Activated naive CD4-positive, alpha-beta T cell treated with Interleukin-2 at 50 U/mL for 16 hours (primary cell): ENCODE data around the gene RPS6KC1.
"Not testable (repeated sequence)": the region's sequence is repeated elsewhere in the genome, so short reads cannot be mapped to it uniquely, and the experiment has no call there.

Source experiments
- DNase-seq: peaks from one replicate; pipeline ENCODE4 v3.0.0-alpha.2; 2020

RPS6KC1 gene, protein sequence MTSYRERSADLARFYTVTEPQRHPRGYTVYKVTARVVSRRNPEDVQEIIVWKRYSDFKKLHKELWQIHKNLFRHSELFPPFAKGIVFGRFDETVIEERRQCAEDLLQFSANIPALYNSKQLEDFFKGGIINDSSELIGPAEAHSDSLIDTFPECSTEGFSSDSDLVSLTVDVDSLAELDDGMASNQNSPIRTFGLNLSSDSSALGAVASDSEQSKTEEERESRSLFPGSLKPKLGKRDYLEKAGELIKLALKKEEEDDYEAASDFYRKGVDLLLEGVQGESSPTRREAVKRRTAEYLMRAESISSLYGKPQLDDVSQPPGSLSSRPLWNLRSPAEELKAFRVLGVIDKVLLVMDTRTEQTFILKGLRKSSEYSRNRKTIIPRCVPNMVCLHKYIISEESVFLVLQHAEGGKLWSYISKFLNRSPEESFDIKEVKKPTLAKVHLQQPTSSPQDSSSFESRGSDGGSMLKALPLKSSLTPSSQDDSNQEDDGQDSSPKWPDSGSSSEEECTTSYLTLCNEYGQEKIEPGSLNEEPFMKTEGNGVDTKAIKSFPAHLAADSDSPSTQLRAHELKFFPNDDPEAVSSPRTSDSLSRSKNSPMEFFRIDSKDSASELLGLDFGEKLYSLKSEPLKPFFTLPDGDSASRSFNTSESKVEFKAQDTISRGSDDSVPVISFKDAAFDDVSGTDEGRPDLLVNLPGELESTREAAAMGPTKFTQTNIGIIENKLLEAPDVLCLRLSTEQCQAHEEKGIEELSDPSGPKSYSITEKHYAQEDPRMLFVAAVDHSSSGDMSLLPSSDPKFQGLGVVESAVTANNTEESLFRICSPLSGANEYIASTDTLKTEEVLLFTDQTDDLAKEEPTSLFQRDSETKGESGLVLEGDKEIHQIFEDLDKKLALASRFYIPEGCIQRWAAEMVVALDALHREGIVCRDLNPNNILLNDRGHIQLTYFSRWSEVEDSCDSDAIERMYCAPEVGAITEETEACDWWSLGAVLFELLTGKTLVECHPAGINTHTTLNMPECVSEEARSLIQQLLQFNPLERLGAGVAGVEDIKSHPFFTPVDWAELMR

DNA sequence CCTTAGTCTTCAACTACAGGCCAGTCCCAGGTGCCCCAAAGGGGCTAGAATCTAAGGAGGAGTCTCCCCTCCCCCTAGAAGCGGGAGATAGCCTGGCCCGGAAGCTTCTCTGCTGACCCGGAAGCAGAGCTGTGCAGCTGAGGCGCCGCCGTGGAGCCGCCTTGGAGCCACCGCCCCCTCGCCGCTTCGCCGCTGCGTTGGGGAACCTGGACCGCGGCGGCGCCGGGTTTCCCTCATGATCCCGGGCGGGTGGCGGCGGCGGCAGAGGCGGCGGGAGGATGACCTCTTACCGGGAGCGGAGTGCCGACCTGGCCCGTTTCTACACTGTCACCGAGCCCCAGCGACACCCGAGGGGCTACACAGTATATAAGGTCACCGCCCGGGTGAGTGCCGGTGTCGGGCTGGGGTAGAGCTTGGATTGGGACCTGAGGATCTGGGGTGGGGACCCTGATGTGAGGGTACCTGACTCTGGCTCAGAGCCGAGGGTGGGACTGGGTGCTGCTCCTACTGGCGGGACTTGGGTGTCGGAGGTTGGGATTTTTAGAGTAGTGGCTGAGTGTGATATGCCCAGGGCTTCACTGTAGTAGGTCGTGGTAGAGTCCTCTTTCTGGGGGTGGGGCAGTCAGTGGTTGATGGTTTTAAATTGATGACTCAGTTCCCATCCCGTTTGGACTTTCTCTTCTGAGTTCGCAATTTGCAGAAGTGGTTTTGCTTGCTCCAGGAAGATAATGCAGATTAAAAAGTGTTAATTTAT, at the start of gene RPS6KC1:
TSS of gene RPS6KC1 (plus strand) at position 115 of the 754 bp plus-strand sequence. CDS start at position 279, 164 bp downstream.
- peak; percentile 88 for DNase-seq

DNA sequence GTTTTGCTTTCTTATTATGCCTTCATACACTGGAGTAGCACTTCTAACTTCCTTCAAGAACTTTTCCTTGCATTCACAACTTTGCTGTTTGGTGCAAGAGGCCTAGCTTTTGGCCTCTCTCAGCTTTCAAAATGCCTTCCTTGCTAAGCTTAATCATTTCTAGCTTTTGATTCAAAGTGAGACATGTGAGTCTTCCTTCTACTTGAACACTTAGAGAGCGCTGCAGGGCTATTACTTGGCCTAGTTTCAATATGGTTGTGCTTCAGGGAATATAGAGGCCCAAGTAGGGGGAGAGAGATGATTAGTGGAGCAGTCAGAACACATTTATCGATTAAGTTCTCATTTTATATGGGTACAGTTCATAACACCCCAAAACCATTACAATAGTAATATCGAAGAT, 47.8 kb upstream of the RPS6KC1 start:
- DNase-seq: no peak

DNA sequence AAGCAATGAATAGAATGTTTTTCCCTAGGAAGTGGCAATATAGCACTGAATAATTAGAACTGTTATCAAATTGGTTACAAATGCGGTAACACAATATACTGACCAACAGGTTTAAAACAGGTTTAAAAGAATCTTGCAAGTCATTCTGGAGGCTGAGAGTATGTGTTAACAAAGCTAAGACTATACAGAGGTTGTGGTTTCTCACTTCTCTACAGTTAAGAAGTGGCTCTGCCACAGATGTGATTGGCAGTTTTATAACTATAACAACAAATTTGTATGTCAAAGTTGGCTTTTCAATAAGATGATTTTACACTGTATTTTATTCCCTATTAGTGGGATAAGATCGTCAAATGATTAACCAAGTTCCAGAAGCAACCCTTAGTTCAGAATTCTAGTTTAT, 42.5 kb upstream of the RPS6KC1 start:
- no peak for DNase-seq

DNA sequence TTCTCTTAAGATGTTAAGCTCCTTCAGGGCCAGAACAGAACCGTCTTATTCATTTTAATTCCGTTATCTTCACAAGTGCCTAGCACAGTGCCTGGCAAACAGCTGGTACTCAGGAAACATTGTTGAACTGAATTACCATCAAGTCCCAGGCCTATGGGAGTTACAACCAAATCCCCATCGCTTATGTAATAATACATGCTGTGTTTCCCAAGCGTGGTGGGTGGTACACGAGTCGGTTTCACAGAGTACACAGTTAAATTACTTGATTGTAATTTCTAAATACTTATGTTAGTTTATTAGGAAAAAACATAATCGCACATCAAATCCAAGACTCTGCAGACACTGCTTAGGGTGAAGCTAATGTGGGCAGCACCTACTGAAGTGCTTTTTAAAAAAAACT, 36.4 kb upstream of the RPS6KC1 start:
- no peak for DNase-seq

DNA sequence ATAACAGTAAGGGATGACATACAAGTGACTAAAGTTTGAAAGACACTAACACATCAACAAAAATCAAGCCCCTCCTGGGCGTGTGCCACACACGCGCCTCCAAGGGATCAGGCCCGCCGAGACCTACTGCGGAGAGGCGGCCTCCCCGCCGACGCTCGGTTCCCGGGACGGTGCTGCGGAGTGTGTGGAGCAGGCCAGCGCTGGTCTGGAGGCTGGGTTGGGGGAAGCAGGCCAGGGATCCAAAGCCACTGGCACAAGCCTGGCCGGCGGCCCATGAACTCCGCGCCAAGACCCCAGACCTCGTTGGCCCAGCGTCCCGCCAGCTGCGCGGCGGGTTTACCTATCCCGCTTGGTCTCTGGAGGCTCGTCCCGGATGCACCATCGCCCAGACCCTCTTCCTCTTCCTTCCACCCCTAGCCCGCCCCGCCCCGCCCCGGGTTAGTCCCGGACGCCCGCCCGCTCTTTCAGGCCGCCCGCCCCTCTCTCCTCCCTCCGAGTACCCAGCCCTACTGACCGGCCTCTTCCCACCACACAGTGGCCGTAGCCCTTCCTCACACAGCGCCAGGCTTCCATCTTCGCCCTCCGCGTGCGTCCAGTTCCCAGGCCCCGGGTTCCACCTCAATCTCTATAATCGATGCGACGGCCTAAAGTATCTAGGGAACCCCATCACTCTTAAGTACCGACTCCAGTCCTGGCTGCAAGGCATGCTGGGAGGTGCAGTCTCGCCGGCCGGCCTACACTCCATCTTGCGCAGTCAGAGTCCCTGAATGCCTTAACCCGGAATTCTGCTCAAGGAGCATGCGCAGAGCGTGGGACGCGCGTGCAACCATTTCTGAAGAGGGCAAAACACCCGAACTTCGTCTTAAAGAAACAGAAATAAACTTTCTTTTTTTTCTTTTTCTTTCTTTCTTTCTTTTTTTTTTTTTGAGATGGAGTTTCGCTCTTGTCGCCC, 35.7 kb upstream of the RPS6KC1 start, which contains the start of gene ANGEL2:
TSS of gene ANGEL2 (minus strand) at position 769 of the 952 bp plus-strand sequence. CDS start at position 573, 196 bp downstream.
- DNase-seq: peak; percentile 97

DNA sequence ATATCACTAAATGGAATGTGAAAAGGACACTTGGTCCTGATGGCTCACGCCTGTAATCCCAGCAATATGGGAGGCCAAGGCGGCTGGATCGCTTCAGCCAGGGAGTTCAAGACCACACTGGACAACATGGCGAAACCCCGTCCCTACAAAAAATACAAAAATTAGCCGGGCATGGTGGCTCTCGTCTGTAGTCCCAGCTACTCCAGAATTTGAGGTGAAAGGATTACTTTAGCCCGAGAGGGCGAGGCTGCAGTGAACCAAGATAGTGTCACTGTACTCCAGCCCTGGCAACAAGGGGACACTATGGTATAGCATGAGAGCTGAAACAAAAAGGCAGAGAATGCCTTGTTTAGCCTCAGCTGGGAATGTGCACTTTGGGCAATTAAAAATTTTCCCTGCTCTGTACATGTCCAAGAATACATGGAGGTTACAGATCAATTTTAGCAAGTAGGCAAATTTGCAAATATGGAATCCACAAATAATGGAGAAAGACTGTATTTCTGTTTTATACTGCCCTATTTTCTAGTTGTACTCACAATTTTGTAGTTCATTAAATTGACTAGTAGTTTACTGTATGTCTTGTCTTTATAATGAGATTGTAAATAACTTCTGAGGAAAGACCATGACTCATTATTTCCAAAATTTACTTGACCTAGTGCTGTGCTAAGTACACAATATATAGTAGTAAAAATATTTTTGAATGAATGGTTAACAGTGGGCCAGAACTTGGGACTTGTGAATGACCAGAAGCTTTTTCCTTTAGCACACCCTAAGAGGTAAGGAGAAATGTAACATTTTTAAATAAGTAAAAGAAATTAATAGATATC, 33.4 kb upstream of the RPS6KC1 start:
- DNase-seq: no peak

DNA sequence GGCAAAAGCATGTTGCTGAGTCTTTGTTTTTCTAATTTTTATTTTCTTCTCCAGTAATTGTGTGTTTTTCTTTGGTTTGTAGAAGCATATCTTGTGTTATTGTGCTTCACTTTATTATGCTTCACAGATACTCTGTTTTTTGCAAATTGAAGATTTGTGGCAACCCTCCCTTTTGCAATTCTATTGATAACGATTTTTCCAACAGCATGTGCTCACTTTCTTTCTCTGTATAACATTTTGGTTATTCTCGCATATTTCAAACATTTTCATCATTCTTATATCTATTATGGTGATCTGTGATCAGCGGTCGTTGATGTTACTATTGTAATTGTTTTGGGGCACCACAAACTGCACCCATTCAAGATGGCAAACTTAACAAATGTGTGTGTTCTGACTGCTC, 31.6 kb upstream of the RPS6KC1 start:
- DNase-seq: no peak

DNA sequence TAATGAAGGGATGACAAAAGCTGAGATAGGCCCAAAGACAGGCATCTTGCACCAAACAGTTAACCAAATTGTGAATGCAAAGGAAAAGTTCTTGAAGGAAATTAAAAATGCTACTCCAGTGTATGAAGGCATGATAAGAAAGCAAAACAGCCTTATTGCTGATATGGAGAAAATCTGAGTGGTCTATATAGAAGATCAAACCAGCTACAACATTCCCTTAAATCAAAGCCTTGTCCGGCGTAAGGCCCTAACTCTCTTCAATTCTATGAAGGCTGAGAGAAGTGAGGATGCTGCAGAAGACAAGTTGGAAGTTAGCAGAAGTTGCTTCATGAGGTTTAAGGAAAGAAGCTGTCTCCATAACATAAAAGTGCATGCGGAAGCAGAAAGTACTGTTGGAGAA, 31.0 kb upstream of the RPS6KC1 start:
- no peak for DNase-seq

DNA sequence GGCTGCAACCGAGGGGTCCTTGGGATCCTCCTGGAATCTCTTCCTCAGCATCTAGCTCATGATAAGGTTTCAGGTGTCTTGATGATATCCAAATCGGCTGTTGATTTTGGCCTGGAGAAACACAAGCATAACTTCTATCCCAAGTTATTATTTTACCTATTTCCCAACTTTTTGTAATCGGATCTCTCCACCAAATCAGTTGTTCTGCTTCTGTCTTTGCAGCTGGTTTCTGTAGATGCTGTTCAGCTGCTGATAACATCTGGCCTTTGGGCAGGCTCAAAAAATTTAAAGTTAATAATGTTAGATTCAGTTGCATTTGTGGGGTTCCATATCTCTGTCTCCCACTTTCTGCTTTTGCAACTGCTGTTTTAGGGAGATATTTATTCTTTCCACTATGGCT, 24.0 kb upstream of the RPS6KC1 start:
- DNase-seq: not testable (repeated sequence)

DNA sequence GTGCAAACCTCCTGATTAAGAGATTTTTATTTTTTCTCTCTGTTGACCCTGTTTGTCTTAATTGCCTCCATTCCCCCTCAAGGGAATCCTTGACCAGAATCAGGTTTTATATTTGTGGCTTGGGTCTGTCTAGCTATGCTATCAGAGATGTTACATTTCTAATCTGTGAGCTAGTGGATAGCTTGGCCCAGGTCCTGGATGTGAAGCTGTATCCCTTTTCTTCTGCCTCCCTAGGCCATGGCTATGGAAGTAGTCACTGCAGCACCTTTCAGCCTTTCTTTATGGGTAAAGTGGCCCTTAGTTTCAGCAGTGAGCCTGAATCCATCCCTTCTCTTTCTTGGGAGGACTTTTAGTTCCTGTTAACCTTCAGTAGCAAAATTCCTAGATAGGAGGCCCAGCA, 18.4 kb upstream of the RPS6KC1 start:
- no peak for DNase-seq

DNA sequence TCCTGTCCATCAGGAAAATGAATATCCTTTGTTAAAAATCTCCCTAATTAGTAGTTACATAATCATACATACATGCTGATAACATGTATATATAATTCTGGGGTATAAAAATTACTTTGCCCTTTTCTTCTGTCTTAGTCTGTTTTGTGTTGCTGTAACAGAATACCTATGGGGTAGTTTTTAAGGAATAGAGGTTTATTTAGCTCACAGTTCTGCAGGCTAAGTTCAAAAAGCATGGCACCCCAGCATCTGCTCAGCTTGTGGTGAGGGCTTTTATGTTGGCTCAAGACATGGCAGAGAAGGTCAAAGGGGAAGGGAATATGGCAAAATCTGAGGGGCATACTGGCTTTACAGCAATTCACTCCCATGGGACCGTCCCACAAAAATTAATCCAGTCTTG, 16.3 kb upstream of the RPS6KC1 start:
- DNase-seq: no peak

DNA sequence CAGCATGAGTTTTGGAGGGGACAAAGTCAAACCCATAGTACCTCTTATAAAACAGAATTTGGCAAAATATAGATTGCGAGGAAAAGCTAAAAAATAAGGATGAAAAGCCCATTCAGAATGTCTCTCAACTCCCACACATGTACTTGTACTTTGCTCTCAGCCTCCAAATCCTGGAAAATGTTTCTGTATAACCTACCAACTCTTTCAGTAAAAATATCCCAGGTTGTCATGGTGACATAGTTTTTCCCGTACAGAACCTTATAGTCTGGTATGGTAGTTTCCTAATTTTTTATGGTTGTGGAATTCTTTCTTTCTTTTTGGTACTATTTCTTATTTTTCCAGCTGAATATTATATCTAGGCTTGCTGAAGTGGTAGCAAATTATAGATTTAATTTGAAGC, 15.5 kb upstream of the RPS6KC1 start:
- DNase-seq: no peak

DNA sequence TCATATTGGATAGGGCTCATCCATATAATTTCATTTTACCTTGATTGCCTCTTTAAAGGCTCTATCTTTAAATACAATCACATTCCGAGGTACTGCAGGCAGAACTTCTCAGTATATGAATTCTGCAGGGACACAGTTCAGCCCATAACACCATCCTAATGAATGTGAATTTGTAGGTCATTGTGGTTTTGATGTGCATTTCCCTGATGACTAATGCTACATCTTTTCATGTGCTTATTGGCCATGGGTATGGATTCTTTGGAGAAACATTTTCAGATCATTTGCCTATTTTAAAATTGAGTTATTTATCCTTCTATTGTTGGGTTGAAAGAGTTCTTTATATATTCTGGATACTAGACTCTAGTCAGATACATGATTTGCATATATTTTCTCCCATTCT, 9.6 kb upstream of the RPS6KC1 start:
- no peak for DNase-seq

DNA sequence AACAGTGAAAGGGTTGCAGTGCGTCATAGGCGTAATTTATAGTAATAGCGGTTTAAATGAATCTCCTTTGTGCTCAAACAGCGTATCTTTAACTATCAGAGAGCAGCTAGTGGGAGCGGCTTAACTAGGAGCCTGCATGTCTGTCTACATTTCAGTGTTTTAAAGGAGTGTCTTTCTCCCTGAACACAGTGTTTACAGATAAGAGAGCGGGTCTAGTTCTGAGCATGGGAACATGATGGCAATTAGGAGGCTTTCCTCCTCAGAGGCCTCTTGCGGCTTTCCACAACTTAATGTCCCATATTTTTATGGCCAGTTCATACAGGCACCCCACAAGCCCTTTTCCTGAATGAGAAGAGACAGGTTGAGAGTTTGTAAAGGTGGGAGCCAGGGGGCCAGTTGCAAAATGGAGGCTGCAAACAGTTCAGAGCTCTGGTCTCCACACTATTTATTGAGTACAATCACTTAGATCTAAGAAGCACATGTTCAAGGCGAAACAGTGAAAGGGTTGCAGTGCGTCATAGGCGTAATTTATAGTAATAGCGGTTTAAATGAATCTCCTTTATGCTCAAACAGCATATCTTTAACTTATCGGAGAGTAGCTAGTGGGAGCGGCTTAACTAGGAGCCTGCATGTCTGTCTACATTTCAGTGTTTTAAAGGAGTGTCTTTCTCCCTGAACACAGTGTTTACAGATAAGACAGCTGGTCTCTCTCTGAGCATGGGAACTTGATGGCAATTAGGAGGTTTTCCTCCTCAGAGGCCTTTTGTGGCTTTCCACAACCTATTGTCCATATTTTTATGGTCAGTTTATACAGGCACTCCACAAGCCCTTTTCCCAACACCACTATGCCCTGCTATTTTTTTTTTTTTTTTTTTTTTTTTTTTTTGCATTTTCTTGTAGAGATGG, 5.5 kb upstream of the RPS6KC1 start:
- not testable (repeated sequence) for DNase-seq

DNA sequence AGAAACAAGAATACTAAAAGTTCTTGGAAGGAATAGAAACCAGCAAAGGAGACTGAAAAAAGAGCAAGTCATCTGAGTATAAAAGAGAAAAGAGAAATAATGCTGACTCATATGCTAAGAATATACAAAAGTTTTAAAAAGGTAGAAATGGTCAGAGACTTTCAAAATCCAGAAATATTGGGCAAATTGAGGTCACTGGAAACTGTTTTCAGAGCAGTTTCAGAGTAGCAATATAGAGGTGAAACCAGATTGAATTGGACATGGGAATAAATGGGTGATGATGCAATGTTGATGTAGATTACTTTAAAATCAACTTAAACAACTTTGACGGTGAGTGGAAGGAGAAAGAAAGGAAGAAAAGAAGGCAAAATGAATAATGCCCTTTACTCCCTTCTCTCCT, 1.8 kb upstream of the RPS6KC1 start:
- DNase-seq: no peak

DNA sequence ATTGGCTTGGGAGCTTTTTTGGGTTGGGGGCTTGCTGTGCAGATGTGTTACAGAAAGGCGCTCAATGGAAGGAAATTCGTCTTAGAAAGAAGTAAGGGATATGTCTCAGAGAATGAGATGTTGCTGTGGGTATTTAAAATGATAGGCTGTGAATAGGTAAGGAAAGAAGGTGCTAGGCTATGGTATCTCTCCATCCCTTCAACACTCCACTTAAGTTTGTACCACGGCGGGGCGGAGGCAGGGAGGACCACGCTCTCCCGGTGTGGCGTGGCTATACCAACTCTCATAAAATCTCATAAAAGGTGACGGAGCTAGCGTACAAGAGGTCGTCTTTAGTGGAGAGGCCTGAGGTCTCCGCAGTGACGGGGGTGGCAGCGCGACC, 305 bp upstream of the RPS6KC1 start:
- DNase-seq: no peak

DNA sequence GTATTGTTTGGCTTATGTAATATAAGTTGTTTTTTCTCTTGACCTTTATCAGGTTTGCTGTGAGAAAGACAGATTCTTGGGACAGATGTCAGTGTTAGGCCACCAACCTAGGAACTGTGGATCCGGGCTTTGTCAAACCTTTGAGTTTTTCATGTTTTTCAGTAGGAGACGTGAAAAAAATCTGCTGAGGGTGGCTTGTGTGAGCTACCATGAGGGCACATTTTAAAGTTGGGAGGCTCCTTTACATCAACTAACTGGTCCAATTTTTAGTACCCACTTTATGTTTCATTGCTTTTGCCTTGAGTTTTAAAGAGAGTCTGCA, 801 bp downstream of the RPS6KC1 start:
- DNase-seq: no peak

DNA sequence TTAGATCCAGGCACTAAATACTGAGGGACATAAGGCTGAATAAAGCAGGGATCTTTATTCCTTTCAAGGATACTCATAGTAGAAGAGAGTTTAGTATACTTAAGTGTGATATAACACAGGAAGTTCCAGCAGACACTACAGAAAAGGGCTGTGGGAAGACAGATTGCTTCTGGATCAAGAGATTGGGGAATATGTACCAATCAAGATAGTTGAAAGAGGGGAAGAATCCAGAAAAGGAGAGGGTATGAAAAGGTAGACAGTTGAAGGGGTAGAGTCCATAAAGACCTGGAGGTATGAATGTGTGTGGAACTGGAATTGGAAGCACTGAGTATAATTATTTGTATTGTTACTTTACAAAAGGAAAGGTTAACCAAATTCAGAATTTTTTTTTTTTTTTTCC, 2.4 kb downstream of the RPS6KC1 start:
- DNase-seq: no peak

DNA sequence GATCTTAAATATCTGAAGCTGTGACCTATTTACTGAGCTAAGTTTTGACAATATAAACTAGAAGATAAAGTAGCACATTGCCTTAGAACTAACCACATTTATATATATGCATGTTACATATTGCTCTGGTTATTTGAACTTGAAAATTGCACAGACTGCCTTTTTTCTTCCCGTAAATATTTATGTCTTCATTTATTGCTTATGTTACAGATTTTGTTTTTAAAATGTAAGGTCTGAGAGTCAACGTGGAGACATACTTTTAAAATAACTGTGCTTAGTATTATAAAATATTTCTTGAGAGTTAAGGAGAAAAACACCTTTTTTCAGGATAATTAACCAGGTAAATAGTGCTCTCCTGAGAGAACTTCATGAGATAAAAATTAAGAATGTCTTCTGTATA, 3.1 kb downstream of the RPS6KC1 start:
- no peak for DNase-seq
